GM18873 (cell line): ENCODE measurements around the gene ZFAND2A.
A peak's percentile ranks its signal among the peaks of the same experiment; 100 is the strongest.
"Not testable (repeated sequence)": the region's sequence is repeated elsewhere in the genome, so short reads cannot be mapped to it uniquely, and the experiment has no call there.

ENCODE experiments used
- ATAC-seq: cut with Tn5 transposase; IDR thresholded peaks from one replicate; pipeline ENCODE4 v1.9.1; 2021; ENCODE audit warnings: mild to moderate bottlenecking, moderate library complexity, moderate number of reproducible peaks; ENCODE audit not compliant: unreplicated experiment, low FRiP score

ZFAND2A gene, protein sequence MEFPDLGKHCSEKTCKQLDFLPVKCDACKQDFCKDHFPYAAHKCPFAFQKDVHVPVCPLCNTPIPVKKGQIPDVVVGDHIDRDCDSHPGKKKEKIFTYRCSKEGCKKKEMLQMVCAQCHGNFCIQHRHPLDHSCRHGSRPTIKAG

DNA sequence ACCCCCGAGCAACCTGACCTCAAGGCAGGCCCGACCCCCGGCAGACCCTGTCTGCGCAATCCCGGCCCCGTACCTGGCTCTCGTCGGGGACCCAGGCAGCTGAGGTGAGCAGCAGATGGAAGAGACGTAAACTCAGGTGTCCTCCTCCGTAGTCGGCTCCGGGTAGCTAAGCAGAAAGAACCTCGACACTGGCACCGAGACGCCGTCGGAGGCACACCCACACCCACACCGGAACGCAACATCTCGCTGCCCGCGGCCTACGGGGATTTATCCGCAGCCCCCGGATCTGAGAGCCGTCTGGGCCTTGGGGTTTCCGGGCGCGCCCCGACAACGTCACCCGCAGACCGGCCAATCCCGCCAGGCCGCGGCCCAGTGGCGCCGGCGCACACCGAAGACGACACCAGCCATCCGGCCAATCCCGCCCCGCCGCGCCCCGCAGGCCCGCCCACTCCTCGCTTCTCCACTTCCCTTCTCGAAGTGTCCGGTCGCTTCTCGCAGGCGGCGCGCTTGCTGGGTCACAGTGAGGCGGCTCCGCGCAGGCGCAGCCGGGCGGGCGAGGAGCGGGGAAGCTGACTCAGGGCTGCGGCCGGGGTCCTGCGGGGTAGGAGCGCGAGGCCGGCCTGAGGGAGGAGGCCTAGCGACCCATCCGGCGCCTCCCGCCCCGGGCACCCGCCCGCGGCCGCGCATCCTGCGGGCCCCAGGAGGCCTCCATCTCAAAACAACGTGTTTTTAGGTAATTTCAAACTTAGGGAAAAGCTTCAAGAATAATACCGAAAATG lies at the start of gene ZFAND2A:
Gene ZFAND2A, minus strand, starts transcription at position 306 of the 779 bp plus-strand sequence. CDS start 1,984 bp downstream, outside the sequence.
- peak; percentile 93 for ATAC-seq

DNA sequence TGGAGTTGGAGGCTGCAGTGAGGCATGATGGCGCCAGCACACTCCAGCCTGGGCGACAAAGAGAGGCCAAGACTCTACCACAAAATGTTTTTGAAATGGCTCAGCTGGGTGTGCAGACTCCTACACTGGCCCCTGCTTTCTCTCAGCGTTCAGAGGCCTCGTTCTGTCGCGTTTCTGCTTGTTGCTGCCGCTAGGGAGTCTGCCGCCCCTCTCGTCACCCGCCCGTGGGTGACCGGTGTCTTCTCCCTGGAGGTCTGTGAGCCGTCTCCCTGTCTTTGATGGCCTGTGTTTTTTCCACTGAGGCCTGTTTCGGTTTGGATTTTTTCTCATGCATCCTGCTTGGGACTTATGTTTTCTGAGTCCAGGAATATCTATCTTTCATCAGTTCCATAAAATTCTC lies 49.1 kb upstream of the ZFAND2A start:
- ATAC-seq = no peak

- ATAC-seq = not testable (repeated sequence)
Measured at GRCh38 chr7:1205742-1206141, 45.7 kb upstream of the ZFAND2A start.

DNA sequence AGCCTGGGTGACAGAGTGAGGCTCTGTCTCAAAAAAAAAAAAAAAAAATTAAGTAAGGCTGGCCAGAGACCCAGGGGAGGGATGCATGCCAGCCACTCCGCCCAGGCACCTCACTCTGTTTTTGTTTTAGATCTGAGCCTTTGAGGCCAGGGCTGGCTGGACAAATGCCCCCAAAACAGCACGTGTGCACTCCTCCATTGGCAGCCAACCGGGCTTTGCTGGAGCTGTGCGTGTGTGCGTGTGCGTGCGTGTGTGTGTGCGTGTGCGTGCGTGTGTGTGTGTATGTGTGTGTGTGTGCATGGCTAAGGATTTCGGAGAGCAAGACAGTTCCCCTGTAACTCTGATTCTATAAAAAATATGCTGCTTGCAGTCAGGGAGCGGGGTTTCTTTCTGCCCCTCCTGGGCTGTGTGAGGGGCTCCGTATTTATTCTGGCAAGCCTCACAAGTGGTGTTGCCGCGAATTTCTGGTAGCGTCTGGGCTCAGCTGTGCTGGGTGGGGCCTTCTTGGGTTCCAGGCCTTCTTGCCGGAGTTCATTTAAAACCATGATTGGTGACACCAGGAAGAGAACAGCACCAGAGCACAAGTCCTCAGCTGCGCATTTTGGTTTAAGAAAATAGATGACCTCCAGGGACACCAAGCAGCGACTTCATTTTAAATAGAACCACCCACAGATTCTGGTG lies 44.6 kb upstream of the ZFAND2A start:
- no peak for ATAC-seq

GRCh38 chr7:1202914-1203313 lies 42.9 kb upstream of the ZFAND2A start:
- not testable (repeated sequence) for ATAC-seq

GRCh38 chr7:1201916-1202315 lies 41.9 kb upstream of the ZFAND2A start:
- ATAC-seq = no peak

- no peak for ATAC-seq
Measured at GRCh38 chr7:1200045-1200444, 40.0 kb upstream of the ZFAND2A start.

GRCh38 chr7:1197997-1198625 lies 38.1 kb upstream of the ZFAND2A start:
- ATAC-seq = no peak

GRCh38 chr7:1196950-1197349 lies 37.0 kb upstream of the ZFAND2A start:
- no peak for ATAC-seq

DNA sequence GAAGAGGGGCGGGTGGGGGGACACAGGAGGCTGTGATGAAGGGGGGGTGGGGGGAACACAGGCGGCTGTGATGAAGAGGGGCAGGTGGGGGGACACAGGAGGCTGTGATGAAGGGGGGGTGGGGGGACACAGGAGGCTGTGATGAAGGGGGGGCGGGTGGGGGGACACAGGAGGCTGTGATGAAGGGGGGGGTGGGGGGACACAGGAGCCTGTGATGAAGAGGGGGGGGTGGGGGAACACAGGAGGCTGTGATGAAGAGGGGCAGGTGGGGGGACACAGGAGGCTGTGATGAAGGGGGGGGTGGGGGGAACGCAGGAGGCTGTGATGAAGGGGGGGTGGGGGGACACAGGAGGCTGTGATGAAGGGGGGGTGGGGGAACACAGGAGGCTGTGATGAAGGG lies 36.4 kb upstream of the ZFAND2A start:
- ATAC-seq = not testable (repeated sequence)

- ATAC-seq = no peak
Measured at GRCh38 chr7:1193593-1194424, 33.8 kb upstream of the ZFAND2A start.

GRCh38 chr7:1192171-1192676 lies 32.2 kb upstream of the ZFAND2A start:
- no peak for ATAC-seq

DNA sequence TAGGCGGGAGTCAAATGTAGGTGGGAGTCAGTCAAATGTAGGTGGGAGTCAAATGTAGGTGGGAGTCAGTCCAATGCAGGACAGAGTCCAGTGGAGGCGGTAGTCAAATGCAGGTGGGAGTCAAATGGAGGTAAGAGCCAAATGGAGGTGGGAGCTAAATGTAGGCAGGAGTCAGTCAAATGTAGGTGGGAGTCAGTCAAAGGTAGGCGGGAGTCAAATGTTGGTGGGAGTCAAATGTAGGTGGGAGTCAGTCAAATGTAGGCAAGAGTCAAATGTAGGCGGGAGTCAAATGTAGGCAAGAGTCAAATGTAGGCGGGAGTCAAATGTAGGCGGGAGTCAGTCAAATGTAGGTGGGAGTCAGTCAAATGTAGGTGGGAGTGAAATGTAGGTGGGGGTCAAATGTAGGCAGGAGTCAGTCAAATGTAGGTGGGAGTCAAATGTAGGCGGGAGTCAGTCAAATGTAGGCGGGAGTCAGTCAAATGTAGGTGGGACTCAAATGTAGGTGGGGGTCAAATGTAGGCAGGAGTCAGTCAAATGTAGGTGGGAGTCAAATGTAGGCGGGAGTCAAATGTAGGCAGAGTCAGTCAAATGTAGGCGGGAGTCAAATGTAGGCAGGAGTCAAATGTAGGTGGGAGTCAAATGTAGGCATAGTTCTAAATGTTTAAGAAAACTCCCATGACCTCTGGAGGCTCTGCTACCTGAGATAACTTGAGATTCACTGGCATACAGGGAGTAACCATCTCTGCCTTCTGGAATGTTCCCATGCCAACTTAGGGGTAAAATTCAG lies 30.2 kb upstream of the ZFAND2A start:
- ATAC-seq = no peak

- ATAC-seq = no peak
Measured at GRCh38 chr7:1188720-1189294, 28.8 kb upstream of the ZFAND2A start.

DNA sequence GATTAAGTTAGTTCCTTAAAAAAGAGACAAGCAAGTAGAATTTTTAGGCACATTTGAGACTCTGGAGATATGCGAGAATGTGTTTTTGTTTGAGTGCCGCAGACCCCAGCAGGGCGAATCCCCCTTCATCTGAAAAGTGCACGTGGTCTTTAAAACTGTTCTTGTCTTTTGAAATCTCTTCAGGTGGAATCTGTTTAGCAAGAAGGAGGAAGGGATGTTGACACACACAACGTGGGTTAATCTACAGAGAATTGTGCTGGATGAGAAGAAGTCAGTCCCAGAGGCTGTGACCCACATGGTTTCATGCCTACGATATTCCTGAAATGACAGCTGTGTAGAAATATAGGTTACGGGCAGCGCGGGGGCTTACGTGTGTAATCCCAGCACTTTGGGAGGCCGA lies 27.1 kb upstream of the ZFAND2A start:
- no peak for ATAC-seq

GRCh38 chr7:1181640-1182039 lies 21.6 kb upstream of the ZFAND2A start:
- ATAC-seq = no peak

DNA sequence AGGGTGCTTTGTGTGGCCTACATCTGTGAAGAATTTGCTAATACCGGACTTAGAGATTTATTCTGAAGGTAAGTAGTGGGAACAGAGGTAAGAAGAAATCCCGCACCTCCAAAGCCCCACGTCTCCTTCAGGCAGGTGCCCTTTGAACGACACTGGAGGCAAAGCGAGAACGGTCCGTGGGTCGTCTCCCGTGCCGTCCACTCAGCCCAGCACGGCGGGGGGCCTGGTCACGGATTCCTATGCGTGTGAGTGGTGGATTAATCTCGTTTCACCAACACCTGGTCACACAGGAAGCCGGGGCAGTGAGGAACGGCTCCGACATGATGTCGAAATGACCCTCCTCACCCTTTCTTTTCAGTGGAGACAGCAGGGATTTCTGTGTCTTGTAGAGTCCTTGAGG lies 21.0 kb upstream of the ZFAND2A start:
- no peak for ATAC-seq

DNA sequence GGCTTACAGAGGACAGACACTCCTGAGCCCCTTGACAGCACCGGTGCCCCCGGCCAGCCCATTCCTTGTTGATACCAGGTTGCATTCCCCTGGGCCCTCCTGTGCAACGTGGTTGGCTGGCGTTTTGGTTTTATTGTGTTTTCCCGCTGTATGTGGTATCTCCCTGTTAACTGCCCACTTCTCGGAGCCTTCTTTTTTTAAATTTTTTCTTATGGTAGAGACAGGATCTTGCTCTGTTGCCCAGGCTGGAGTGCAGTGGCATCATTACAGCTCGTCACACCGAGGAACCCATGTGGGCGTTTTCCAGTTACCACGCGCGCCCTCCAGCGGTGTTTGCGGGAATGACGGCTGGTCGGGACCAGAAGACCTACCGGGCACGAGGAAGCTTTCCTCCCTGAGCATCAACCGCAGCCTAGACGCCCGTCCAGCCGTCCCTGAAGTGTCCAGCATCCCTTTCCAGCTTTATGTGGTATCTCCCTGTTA lies 16.9 kb upstream of the ZFAND2A start:
- no peak for ATAC-seq
